Muscle layer of duodenum (tissue), 2 donors: ENCODE data around the gene ELOVL7.

Source experiments
- H3K27ac ChIP-seq: one replicate; pipeline ENCODE4 v1.7.0; 2013; ENCODE audit warnings: mild to moderate bottlenecking, low read length
- H3K27me3 ChIP-seq: one replicate; pipeline ENCODE4 v1.7.0; 2013; ENCODE audit warnings: low read depth, mild to moderate bottlenecking, control low read depth, low read length
- H3K36me3 ChIP-seq, 2 donors: one replicate each; pipeline ENCODE4 v1.7.0; 2013; ENCODE audit warnings: low read length in 2 of 2, control low read depth in 1 of 2, mild to moderate bottlenecking in 1 of 2; ENCODE audit not compliant: insufficient read depth in 2 of 2, control insufficient read depth in 1 of 2
- H3K4me1 ChIP-seq, 2 donors: one replicate each; pipeline ENCODE4 v1.7.0; 2013; ENCODE audit warnings: low read length in 2 of 2, mild to moderate bottlenecking in 2 of 2, control low read depth in 1 of 2, moderate library complexity in 1 of 2; ENCODE audit not compliant: insufficient read depth in 2 of 2, control insufficient read depth in 1 of 2
- H3K4me3 ChIP-seq, 2 donors: one replicate each; pipeline ENCODE4 v1.7.0; 2013; ENCODE audit warnings: low read length in 2 of 2, low read depth in 1 of 2, mild to moderate bottlenecking in 1 of 2
- H3K9me3 ChIP-seq, 2 donors: one replicate each; pipeline ENCODE4 v1.7.0; 2013; ENCODE audit warnings: low read length in 2 of 2, control low read depth in 1 of 2, mild to moderate bottlenecking in 1 of 2; ENCODE audit not compliant: control insufficient read depth in 1 of 2
- donor health status: healthy.

Gene ELOVL7

GRCh38 chr5:60705144-60705543, 138.9 kb downstream of the ELOVL7 start:
- Histone ChIP-seq H3K36me3 (no peaks in the 10 kb centered on the region), H3K27me3 (no peaks in the 10 kb centered on the region), H3K9me3 (no peaks in the 10 kb centered on the region), H3K27ac (no peak overlapping the region), H3K4me1 (peaks cover 5% of the 10 kb centered on the region in 2 donors), H3K4me3 (no peak overlapping the region)

DNA sequence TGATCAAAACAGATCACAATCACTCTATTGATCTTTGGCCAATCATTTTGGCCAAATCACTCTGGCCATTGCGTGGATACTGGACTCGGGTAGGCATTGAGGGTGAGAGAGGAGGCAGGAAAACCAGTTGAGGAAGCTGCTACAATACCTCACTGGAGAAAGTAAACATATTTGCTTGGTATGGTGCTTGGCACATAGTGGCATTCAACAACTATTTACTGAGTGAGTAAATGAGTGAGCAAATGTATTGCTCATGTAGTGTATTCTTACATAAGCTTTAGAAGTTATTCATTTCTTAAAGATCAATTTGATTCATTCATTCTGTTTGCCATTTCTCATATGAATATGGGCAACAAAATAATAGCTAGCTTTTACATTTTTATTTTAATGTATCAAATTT, 140.1 kb downstream of the ELOVL7 start:
- no peak overlapping the region for H3K4me3 ChIP-seq

More for the DNA sequence above, 140.1 kb downstream of the ELOVL7 start:
- no peaks in the 10 kb centered on the region for H3K36me3 ChIP-seq
- no peak overlapping the region for H3K27ac ChIP-seq
- no peaks in the 10 kb centered on the region for H3K27me3 ChIP-seq
- H3K9me3 ChIP-seq = no peaks in the 10 kb centered on the region
- peaks cover 5% of the 10 kb centered on the region in 2 donors for H3K4me1 ChIP-seq
